GM13976 (cell line): ENCODE data around the gene AFAP1L2.

ENCODE experiments used
- DNase-seq: peaks from one replicate; pipeline ENCODE4 v3.0.0; 2012; ENCODE audit warnings: low spot score
- in situ Hi-C: fragments of 300-500 bp; cut with MboI; formaldehyde crosslinking; loops from one replicate; pipeline ENCODE4 v1.12.0; 2022; ENCODE audit warnings: low sequenced_read_pairs, mixed read lengths, inconsistent platforms; ENCODE audit not compliant: unreplicated experiment
- TF ChIP-seq, protein P1 (sequence below): IDR thresholded peaks from 2 replicates; pipeline ENCODE4 v1.5.1; 2012; ENCODE audit warnings: borderline replicate concordance, mild to moderate bottlenecking; ENCODE audit not compliant: insufficient read depth; ENCODE audit errors: extremely low read depth, missing control alignments, control extremely low read depth

The AFAP1L2 gene

GRCh38 chr10:114396464-114396863, 7.8 kb downstream of the AFAP1L2 start:
- in situ Hi-C loops = no loop called here

DNA sequence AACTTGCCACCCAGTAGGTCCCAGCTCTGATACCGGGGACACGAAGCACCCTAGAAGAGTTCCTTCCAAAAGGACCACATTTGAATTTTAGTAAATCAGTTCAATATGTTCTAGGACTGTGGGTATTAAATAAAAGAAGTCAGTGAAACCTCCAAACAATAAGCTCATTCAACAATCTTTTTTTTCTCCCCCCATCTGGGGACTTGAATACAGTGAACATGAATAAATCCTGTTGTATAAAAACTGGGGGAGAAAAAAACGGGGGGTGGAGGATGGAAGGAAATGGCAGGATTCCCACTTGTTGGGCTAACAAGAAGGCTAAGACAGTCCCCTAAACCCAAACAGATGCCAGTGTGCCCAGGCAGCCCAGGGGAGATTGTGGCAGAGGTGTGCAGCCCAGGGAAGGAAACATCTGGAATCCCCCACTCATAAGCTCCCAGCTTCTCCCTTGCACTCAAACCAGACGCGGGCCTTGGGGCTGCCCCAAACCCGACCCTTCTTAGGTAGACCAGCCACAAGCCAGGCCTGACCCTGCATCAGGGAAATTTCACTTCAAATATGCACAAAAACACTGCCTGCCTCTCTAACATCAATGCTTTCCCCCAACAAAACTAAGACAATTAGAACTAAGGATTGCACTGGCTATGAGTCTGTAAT, 8.8 kb downstream of the AFAP1L2 start:
- in situ Hi-C loops = no loop called here
- TF ChIP-seq, protein P1, sequence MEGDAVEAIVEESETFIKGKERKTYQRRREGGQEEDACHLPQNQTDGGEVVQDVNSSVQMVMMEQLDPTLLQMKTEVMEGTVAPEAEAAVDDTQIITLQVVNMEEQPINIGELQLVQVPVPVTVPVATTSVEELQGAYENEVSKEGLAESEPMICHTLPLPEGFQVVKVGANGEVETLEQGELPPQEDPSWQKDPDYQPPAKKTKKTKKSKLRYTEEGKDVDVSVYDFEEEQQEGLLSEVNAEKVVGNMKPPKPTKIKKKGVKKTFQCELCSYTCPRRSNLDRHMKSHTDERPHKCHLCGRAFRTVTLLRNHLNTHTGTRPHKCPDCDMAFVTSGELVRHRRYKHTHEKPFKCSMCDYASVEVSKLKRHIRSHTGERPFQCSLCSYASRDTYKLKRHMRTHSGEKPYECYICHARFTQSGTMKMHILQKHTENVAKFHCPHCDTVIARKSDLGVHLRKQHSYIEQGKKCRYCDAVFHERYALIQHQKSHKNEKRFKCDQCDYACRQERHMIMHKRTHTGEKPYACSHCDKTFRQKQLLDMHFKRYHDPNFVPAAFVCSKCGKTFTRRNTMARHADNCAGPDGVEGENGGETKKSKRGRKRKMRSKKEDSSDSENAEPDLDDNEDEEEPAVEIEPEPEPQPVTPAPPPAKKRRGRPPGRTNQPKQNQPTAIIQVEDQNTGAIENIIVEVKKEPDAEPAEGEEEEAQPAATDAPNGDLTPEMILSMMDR = no peak
- DNase-seq = no peak

More at GRCh38 chr10:114396464-114396863, 7.8 kb downstream of the AFAP1L2 start:
- TF ChIP-seq, protein P1 = no peak
- no peak for DNase-seq

DNA sequence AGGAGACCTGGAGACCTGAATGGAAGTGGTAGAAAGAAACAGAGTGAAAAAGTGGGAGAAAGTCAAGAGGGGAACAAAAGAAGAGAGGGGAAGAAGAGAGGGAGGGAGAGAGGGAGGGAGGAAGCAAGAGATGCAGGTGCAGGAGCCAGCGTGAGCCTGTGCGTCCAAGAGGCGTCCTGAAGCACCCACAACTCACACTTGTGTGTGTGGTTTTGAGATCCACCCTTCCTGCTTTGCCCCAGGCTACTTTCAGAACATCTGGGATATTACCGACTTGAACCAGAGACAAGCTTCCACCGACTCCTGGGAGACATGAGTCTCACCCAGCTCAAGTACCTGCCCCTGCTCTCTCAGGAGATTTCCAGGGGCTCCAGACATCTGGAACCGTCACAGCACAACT, 9.8 kb downstream of the AFAP1L2 start:
- TF ChIP-seq, protein P1 = no peak
- in situ Hi-C loops = no loop called here
- no peak for DNase-seq

GRCh38 chr10:114393886-114394285, 10.4 kb downstream of the AFAP1L2 start:
- TF ChIP-seq, protein P1 = no peak
- in situ Hi-C loops = no loop called here
- no peak for DNase-seq

GRCh38 chr10:114393482-114393881, 10.8 kb downstream of the AFAP1L2 start:
- DNase-seq = no peak

DNA sequence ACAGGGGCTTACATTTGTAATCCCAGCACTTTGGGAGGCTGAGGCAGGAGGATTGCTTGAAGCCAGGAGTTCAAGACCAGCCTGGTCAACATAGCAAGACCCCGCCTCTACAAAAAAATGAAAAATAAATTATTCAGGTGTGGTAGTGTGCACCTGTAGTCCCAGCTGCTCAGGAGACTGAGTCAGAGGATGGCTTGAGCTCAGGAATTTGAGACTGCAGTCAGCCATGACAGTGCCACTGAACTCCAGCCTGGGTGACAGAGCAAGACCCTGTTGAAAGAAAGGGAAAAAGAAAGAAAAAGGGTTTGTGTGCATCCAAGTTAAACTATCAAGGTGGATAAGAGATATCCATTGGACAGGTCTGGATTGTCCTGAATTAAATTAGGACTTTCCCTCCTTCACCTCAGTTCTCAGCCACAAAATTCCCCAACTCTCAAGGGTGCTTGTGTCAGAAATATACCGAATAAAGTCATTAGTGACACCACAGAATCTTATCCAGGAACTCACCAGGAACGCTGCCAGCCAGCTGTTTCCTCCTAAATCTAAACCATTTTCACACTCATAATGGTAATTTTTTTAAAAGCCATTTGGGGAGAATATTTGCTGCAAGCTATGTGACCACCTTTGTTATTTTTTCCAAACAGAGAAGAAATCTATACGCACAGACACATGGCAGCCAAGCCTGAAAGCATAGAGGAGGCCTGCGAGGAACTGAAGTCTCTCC, 12.0 kb downstream of the AFAP1L2 start:
- no peak for DNase-seq
- TF ChIP-seq, protein P1 = no peak
- in situ Hi-C loops = no loop called here

More at GRCh38 chr10:114393482-114393881, 10.8 kb downstream of the AFAP1L2 start:
- TF ChIP-seq, protein P1 = no peak
- in situ Hi-C loops = no loop called here

GRCh38 chr10:114391599-114391998, 12.7 kb downstream of the AFAP1L2 start:
- in situ Hi-C loops = no loop called here
- no peak for DNase-seq
- TF ChIP-seq, protein P1 = no peak
